Panc1 (cell line): Measurements from ENCODE around the gene HAUS6. TPM values are rescaled to one million over a fixed set of nuclear protein-coding genes. Genes with fewer than 3 reads are reported as not detected.

ENCODE experiments used
- ATAC-seq: fragments of 200-7000 bp; cut with Tn5 transposase; 2 replicates; pipeline ENCODE4 v1.9.1; 2020; ENCODE audit warnings: mild to moderate bottlenecking, moderate library complexity
- BruUV-seq: library from RNA; stranded (reverse); fragments of 400-500 nt; replicated peaks from 2 replicates; lab custom pipeline; 2021; lab: Mats Ljungman, UMichigan
- CTCF ChIA-PET: fragments of 300-600 bp; sonication (Branson Sonifier 250); formaldehyde crosslinking; loops from one replicate; lab custom pipeline; 2022; ENCODE audit warnings: antibody characterized with exemption; lab: Charles Lee
- POLR2A ChIA-PET: fragments of 300-600 bp; sonication (Branson Sonifier 250); formaldehyde crosslinking; loops from one replicate; lab custom pipeline; 2022; ENCODE audit warnings: antibody characterized with exemption; lab: Charles Lee
- DNase-seq: peaks from one replicate; pipeline ENCODE4 v3.0.0-alpha.2; 2010; ENCODE audit warnings: low read depth, low spot score
- H3K27ac ChIP-seq: 2 replicates; pipeline ENCODE4 v1.5.1; 2011; ENCODE audit warnings: mild to moderate bottlenecking, low read length, inconsistent platforms
- H3K27me3 ChIP-seq: fragments of 200-500 bp; sonication (Bioruptor generic); 2 replicates; pipeline ENCODE4 v1.6.0; 2014; ENCODE audit warnings: low read length, inconsistent platforms; ENCODE audit not compliant: control insufficient read depth, insufficient read depth
- H3K36me3 ChIP-seq: fragments of 200-500 bp; sonication (Bioruptor generic); 2 replicates; pipeline ENCODE4 v1.5.1; 2014; ENCODE audit warnings: inconsistent platforms, mild to moderate bottlenecking, low read length, moderate library complexity; ENCODE audit not compliant: control insufficient read depth, insufficient read depth
- H3K4me1 ChIP-seq: 2 replicates; pipeline ENCODE4 v1.5.1; 2011; ENCODE audit warnings: inconsistent platforms, mild to moderate bottlenecking, low read length, moderate library complexity; ENCODE audit not compliant: control insufficient read depth, insufficient read depth
- H3K4me3 ChIP-seq, 2 experiments: 2 replicates each; pipeline ENCODE4 v1.5.1; 2011 to 2012; ENCODE audit warnings: low read depth in 2 of 2, low read length in 2 of 2, mild to moderate bottlenecking in 2 of 2, inconsistent platforms in 1 of 2, moderate library complexity in 1 of 2
- H3K9me3 ChIP-seq: fragments of 200-500 bp; sonication (Bioruptor generic); 2 replicates; pipeline ENCODE4 v1.5.1; 2014; ENCODE audit warnings: low read depth, mild to moderate bottlenecking, inconsistent platforms, low read length, moderate library complexity; ENCODE audit not compliant: control insufficient read depth, insufficient read depth
- POLR2AphosphoS5 ChIP-seq: IDR thresholded peaks from 2 replicates; pipeline ENCODE4 v1.6.1; 2012; ENCODE audit warnings: mild to moderate bottlenecking, low read depth, low read length, moderate library complexity
- SIN3A ChIP-seq: IDR thresholded peaks from 2 replicates; pipeline ENCODE4 v1.6.1; 2012; ENCODE audit warnings: low read depth, mild to moderate bottlenecking, low read length, moderate library complexity, borderline replicate concordance; ENCODE audit not compliant: insufficient read depth
- TCF7L2 ChIP-seq: IDR thresholded peaks from 2 replicates; pipeline ENCODE4 v1.6.1; 2011; ENCODE audit warnings: mild to moderate bottlenecking, low read depth, low read length, inconsistent platforms
- in situ Hi-C: cut with HindIII; loops from 2 replicates; pipeline ENCODE4 v1.10.0; 2016; ENCODE audit warnings: low sequenced_read_pairs, low pct_unique_long_range_greater_than_20kb
- intact Hi-C: fragments of 100-400 bp; cut with micrococcal nuclease; formaldehyde crosslinking; loops from one replicate; pipeline ENCODE4 v1.10.0; 2022; ENCODE audit not compliant: unreplicated experiment
- total RNA-seq: library from RNA; stranded (reverse); gene quantifications from one replicate; pipeline ENCODE4 v1.2.1, GENCODE V29; 2021; ENCODE audit not compliant: unreplicated experiment
- TF ChIP-seq, protein P1 (sequence below), 2 experiments: IDR thresholded peaks; 2 replicates each; pipeline ENCODE4 v1.6.1; 2011 to 2012; ENCODE audit warnings: low read depth in 2 of 2, control low read depth in 1 of 2, low read length in 1 of 2, mild to moderate bottlenecking in 1 of 2, moderate library complexity in 1 of 2; ENCODE audit not compliant: insufficient read depth in 1 of 2
- TF ChIP-seq, protein P2 (sequence below): fragments of 450-650 bp; IDR thresholded peaks from 2 replicates; pipeline ENCODE4 v1.5.1; 2017; ENCODE audit warnings: mild to moderate bottlenecking

Gene HAUS6
- total RNA-seq, 1 experiment from 2014 or later: 9.3 TPM

GRCh38 chr9:19149230-19149629 lies 46.5 kb upstream of the HAUS6 start:
- Histone ChIP-seq H3K27ac (no peak overlapping the region), H3K4me1 (no peaks in the 10 kb centered on the region), H3K27me3 (no peaks in the 10 kb centered on the region), H3K9me3 (no peaks in the 10 kb centered on the region), H3K4me3 (no peak overlapping the region), H3K36me3 (no peaks in the 10 kb centered on the region)
- ATAC-seq (no peak), DNase-seq (no peak)
- BruUV-seq: no TSS peak
- ChIA-PET CTCF (no interaction called here), POLR2A (no interaction called here)
- intact Hi-C loops: no loop called here
- TF ChIP-seq POLR2AphosphoS5: no peak
- TF ChIP-seq TCF7L2: no peak
- TF ChIP-seq, protein P1, sequence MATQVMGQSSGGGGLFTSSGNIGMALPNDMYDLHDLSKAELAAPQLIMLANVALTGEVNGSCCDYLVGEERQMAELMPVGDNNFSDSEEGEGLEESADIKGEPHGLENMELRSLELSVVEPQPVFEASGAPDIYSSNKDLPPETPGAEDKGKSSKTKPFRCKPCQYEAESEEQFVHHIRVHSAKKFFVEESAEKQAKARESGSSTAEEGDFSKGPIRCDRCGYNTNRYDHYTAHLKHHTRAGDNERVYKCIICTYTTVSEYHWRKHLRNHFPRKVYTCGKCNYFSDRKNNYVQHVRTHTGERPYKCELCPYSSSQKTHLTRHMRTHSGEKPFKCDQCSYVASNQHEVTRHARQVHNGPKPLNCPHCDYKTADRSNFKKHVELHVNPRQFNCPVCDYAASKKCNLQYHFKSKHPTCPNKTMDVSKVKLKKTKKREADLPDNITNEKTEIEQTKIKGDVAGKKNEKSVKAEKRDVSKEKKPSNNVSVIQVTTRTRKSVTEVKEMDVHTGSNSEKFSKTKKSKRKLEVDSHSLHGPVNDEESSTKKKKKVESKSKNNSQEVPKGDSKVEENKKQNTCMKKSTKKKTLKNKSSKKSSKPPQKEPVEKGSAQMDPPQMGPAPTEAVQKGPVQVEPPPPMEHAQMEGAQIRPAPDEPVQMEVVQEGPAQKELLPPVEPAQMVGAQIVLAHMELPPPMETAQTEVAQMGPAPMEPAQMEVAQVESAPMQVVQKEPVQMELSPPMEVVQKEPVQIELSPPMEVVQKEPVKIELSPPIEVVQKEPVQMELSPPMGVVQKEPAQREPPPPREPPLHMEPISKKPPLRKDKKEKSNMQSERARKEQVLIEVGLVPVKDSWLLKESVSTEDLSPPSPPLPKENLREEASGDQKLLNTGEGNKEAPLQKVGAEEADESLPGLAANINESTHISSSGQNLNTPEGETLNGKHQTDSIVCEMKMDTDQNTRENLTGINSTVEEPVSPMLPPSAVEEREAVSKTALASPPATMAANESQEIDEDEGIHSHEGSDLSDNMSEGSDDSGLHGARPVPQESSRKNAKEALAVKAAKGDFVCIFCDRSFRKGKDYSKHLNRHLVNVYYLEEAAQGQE (IDR thresholded peaks at IDR 0.05; ENCODE audit: insufficient read depth in 1 of 2, low read depth in 2 of 2, low read length in 1 of 2): no peak
- TF ChIP-seq, protein P2, sequence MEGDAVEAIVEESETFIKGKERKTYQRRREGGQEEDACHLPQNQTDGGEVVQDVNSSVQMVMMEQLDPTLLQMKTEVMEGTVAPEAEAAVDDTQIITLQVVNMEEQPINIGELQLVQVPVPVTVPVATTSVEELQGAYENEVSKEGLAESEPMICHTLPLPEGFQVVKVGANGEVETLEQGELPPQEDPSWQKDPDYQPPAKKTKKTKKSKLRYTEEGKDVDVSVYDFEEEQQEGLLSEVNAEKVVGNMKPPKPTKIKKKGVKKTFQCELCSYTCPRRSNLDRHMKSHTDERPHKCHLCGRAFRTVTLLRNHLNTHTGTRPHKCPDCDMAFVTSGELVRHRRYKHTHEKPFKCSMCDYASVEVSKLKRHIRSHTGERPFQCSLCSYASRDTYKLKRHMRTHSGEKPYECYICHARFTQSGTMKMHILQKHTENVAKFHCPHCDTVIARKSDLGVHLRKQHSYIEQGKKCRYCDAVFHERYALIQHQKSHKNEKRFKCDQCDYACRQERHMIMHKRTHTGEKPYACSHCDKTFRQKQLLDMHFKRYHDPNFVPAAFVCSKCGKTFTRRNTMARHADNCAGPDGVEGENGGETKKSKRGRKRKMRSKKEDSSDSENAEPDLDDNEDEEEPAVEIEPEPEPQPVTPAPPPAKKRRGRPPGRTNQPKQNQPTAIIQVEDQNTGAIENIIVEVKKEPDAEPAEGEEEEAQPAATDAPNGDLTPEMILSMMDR: no peak
- no peak for TF ChIP-seq SIN3A
- in situ Hi-C loops: no loop called here

DNA sequence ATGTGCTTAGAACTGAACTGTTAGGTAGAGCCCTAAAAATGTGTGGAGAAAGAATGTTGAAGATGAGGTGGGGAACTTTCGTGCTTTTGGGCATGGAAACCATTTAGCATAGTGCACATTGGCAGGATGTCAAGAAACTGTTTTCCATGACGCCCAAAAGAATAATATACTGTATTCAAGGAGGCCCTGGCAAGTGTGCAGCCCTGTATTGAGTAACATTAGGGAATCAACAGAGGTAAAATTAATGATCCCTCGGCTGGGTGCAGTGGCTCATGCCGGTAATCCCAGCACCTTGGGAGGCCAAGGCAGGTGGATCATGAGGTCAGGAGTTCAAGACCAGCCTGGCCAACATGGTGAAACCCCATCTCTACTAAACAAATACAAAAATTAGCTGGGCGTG lies 45.5 kb upstream of the HAUS6 start:
- in situ Hi-C loops: no loop called here
- no peaks in the 10 kb centered on the region for H3K9me3 ChIP-seq
- no peaks in the 10 kb centered on the region for H3K4me1 ChIP-seq
- BruUV-seq: no TSS peak
- intact Hi-C loops: no loop called here
- DNase-seq: no peak
- no peaks in the 10 kb centered on the region for H3K27me3 ChIP-seq
- no peak for ATAC-seq
- CTCF ChIA-PET: no interaction called here
- H3K4me3 ChIP-seq: no peak overlapping the region
- no peak overlapping the region for H3K27ac ChIP-seq
- TF ChIP-seq, protein P2: no peak
- TF ChIP-seq, protein P1 (IDR thresholded peaks at IDR 0.05; ENCODE audit: insufficient read depth in 1 of 2, low read depth in 2 of 2, low read length in 1 of 2): no peak
- TF ChIP-seq POLR2AphosphoS5 (no peak), TCF7L2 (no peak), SIN3A (no peak)
- no peaks in the 10 kb centered on the region for H3K36me3 ChIP-seq
- POLR2A ChIA-PET: no interaction called here
